ENCODE data around the gene ASCC1.
"Not testable (repeated sequence)": the region's sequence is repeated elsewhere in the genome, so short reads cannot be mapped to it uniquely, and the experiment has no call there.

Gene ASCC1

DNA sequence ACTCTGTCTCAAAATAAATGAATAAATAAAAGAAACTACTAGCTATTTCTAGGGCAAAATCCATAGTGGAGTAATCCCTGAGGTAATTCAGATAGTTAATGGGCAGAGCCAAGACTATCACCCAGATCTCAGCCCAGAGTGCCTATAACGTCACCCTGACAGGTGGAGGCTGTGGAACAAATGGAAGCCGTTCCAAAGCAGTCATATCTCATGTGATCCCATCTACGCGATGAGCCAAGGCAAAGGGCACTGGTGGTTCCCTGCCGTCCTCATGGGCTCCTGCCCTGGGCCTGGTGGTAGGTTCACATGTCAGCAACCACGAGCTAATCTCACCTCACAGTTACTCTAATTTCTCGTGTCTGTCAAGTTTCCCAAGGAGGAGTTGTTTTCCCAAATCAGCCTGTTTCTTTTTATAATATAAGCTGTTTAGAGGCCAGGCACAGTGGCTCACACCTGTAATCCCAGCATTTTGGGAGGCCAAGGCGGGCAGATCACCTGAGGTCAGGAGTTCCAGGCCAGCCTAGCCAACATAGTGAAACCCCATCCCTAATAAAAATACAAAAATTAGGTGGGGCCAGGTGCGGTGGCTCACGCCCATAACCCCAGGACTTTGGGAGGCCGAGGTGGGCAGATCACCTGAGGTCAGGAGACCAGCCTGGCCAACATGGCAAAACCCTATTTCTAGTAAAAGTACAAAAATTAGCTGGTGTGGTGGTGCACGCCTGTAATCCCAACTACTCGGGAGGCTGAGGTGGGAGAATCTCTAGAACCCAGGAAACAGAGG is 22.5 kb upstream of the ASCC1 start:
- DNase-seq (ENCODE audit: insufficient read length, low spot score) (no peak), FAIRE-seq (no peak)
- TF ChIP-seq PAX5 (IDR thresholded peaks at IDR 0.05; ENCODE audit: insufficient read depth, low read length, severe bottlenecking), result no peak
- TF ChIP-seq TAF1 (IDR thresholded peaks at IDR 0.05; ENCODE audit: low read depth, low read length), result no peak
- TF ChIP-seq POLR2A (IDR thresholded peaks at IDR 0.05; ENCODE audit: low read depth, low read length), result no peak
- no peak for TF ChIP-seq POLR2AphosphoS5 (IDR thresholded peaks at IDR 0.05; ENCODE audit: low read depth, low read length)
- no peak for TF ChIP-seq SPI1 (IDR thresholded peaks at IDR 0.05; ENCODE audit: low read depth, low read length)
- no peak for TF ChIP-seq POU2F2 (IDR thresholded peaks at IDR 0.05; ENCODE audit: low read depth, low read length)

DNA sequence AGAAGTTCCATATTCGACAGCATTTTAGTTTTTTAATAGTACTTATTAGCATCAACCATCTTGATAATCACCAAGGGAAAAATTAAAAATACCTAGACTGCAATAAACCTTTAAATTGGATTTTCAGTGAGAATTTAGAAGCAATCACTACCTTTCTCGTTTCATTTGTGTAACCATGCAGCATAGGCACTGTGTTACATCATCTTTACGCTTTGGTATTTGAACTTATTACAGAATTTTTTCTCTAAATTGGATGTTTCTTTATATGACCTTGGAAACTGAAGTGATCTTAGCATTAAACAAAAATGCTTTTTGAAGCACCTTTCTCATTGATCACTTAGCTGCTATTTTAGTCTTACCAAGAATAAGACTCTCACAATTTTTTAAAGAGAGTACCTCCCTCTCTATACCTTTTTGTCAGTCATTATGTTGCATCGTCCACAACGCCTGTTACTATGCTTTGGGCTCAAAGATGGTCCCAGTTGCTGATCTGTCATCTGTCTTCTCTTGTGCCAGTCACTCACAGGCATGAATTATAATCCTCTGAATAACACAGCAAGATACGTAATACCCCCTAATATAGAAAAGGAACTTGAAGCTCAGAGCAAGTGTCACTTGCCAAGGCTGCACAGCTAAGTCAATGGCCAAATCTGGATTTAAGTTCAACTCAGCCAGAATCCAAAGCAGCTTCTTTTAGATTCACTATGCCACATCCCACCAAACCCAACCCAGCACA is 19.6 kb upstream of the ASCC1 start:
- DNase-seq (ENCODE audit: insufficient read length, low spot score) (no peak), FAIRE-seq (no peak)
- TF ChIP-seq TAF1 (IDR thresholded peaks at IDR 0.05; ENCODE audit: low read depth, low read length) (no peak), POU2F2 (IDR thresholded peaks at IDR 0.05; ENCODE audit: low read depth, low read length) (no peak), PAX5 (IDR thresholded peaks at IDR 0.05; ENCODE audit: insufficient read depth, low read length, severe bottlenecking) (no peak), SPI1 (IDR thresholded peaks at IDR 0.05; ENCODE audit: low read depth, low read length) (no peak), POLR2AphosphoS5 (IDR thresholded peaks at IDR 0.05; ENCODE audit: low read depth, low read length) (no peak), POLR2A (IDR thresholded peaks at IDR 0.05; ENCODE audit: low read depth, low read length) (no peak)

DNA sequence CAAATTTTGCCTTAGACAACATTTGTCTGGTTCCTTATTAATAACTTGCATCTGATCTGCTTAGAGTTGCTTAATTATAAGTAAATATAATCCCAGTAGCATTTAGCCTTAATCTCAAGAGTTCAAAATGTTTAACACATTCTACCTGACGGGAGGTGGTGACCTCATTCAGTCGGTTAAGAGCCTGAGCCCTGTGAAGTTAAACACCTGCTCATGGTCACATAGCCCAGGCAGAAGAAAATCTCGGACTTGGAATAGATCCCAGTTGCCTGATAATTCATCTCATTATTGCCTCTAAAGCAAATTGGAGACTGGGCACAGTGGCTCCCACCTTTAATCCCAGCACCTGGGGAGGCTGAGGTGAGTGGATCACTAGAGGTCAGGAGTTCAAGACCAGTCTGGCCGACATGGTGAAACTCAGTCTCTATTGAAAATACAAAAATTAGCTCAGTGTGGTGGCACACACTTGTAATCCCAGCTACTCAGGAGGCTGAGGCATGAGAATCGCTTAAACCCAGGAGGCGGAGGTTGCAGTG is 18.6 kb upstream of the ASCC1 start:
- DNase-seq (ENCODE audit: insufficient read length, low spot score), result no peak
- no peak for FAIRE-seq
- no peak for TF ChIP-seq POU2F2 (IDR thresholded peaks at IDR 0.05; ENCODE audit: low read depth, low read length)
- TF ChIP-seq SPI1 (IDR thresholded peaks at IDR 0.05; ENCODE audit: low read depth, low read length), result no peak
- no peak for TF ChIP-seq POLR2AphosphoS5 (IDR thresholded peaks at IDR 0.05; ENCODE audit: low read depth, low read length)
- TF ChIP-seq PAX5 (IDR thresholded peaks at IDR 0.05; ENCODE audit: insufficient read depth, low read length, severe bottlenecking), result no peak
- TF ChIP-seq TAF1 (IDR thresholded peaks at IDR 0.05; ENCODE audit: low read depth, low read length), result no peak
- TF ChIP-seq POLR2A (IDR thresholded peaks at IDR 0.05; ENCODE audit: low read depth, low read length), result no peak

DNA sequence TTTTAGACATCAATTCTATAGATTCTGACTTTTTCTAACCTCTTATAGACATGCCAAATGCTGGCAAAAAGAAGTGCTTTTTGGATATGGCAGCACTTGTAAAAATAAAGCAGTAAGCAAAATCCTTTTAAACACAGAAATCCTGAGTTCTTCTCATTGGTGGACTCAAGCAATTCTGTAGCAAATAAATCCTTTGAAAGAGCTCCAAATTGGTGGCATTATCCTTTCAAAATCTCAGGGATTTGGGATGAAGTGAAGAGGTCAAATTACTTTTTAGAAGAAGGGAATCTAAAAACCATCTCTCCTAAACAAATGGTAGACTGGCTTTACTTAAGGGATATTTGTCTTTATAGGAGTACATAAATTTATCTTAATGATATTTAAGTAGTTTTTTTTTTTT is 17.5 kb upstream of the ASCC1 start:
- no peak for TF ChIP-seq POU2F2 (IDR thresholded peaks at IDR 0.05; ENCODE audit: low read depth, low read length)
- no peak for TF ChIP-seq SPI1 (IDR thresholded peaks at IDR 0.05; ENCODE audit: low read depth, low read length)
- TF ChIP-seq TAF1 (IDR thresholded peaks at IDR 0.05; ENCODE audit: low read depth, low read length), result no peak
- no peak for TF ChIP-seq POLR2A (IDR thresholded peaks at IDR 0.05; ENCODE audit: low read depth, low read length)
- no peak for TF ChIP-seq POLR2AphosphoS5 (IDR thresholded peaks at IDR 0.05; ENCODE audit: low read depth, low read length)
- TF ChIP-seq PAX5 (IDR thresholded peaks at IDR 0.05; ENCODE audit: insufficient read depth, low read length, severe bottlenecking), result no peak
- no peak for FAIRE-seq
- DNase-seq (ENCODE audit: insufficient read length, low spot score), result no peak

DNA sequence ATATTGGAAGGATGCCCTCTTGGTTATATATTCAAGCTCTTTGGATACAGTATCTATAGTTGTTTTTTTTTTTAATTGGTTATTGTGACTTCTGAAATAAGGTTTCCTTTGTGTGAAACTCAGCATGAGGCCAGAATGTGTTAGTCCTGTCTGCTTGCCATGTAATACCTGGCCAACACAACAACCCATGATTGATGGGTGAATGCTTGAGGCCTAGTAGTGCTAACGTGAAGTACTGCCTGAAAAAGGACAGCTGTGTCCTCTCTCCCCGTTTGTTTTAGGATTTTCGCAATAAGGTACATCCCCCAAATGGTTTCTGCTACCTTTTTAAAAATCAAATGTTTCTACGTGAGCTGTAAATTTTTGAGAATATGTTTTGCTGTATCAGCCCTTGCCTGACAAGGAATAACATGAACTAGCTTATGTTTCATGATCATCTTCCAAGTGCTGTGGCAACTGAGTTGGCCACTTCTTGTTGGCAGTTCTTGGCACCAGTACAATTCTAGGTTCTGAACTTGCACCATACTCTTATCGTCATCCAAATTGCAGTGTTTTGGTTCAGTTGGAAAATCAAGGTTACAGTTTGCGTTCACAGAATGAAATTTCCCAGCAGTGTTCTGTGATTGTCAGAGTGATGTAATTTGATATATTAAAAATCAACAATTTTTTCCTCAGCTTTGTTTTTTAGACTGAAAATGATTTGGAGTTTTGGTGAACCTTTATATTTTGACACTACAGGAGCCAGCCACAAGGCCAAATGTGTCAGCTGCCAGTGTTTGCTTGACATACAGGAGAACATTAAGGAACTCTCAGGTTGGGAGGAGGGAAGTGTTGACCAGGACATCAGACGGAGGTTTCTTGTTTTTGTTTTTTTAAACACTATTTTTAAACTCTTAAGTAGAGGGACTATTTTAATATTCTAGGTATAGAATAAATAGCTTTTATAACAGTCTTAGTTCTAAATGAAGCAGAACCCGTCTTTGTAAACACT is 13.5 kb upstream of the ASCC1 start:
- DNase-seq (ENCODE audit: insufficient read length, low spot score), result no peak
- TF ChIP-seq POLR2A (IDR thresholded peaks at IDR 0.05; ENCODE audit: low read depth, low read length), result no peak
- no peak for FAIRE-seq

DNA sequence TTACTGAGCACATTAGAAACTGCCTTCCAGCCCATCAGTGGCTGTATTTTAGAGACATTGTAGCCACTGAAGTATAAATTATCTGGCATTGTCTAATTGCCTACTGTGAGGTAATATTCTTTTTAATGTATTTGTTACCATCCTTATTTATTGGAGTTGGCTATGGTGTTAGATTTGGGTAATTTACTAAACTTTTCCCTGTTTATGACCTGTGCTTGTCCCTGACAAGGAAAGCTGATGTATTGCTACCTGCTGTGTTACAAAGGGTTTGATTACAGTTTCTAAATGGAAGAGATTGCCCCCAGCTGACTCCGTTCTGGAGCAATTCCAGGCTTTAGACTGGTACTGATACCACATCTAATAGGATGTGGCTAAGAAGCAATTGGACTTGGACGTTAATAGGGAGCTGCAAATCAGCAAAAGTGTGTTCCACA is 12.3 kb upstream of the ASCC1 start:
- DNase-seq (ENCODE audit: insufficient read length, low spot score) (no peak), FAIRE-seq (no peak)
- TF ChIP-seq PAX5 (IDR thresholded peaks at IDR 0.05; ENCODE audit: insufficient read depth, low read length, severe bottlenecking), result no peak
- TF ChIP-seq TAF1 (IDR thresholded peaks at IDR 0.05; ENCODE audit: low read depth, low read length), result no peak
- TF ChIP-seq POLR2AphosphoS5 (IDR thresholded peaks at IDR 0.05; ENCODE audit: low read depth, low read length), result no peak
- TF ChIP-seq POU2F2 (IDR thresholded peaks at IDR 0.05; ENCODE audit: low read depth, low read length), result no peak
- TF ChIP-seq SPI1 (IDR thresholded peaks at IDR 0.05; ENCODE audit: low read depth, low read length), result no peak
- TF ChIP-seq POLR2A (IDR thresholded peaks at IDR 0.05; ENCODE audit: low read depth, low read length), result no peak

DNA sequence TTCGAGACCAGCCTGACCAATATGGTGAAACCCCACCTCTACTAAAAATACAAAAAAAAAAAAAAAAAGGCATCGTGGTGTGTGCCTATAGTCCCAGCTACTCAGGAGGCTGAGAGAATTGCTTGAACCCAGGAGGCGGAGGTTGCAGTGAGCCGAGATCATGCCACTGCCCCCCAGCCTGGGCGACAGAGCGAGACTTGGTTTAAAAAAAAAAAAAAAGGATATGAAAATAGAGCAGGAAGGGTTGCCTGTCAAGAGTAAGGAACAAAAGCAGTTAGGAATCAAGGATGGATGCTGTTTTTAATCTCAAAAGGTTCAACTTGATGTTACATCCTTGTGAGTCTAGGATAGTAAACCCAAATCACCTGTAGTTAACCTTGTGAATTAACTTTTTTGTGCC is 11.8 kb upstream of the ASCC1 start:
- no peak for DNase-seq (ENCODE audit: insufficient read length, low spot score)
- TF ChIP-seq POLR2A (IDR thresholded peaks at IDR 0.05; ENCODE audit: low read depth, low read length), result no peak
- no peak for TF ChIP-seq POLR2AphosphoS5 (IDR thresholded peaks at IDR 0.05; ENCODE audit: low read depth, low read length)
- TF ChIP-seq PAX5 (IDR thresholded peaks at IDR 0.05; ENCODE audit: insufficient read depth, low read length, severe bottlenecking), result no peak
- TF ChIP-seq SPI1 (IDR thresholded peaks at IDR 0.05; ENCODE audit: low read depth, low read length), result no peak
- no peak for TF ChIP-seq POU2F2 (IDR thresholded peaks at IDR 0.05; ENCODE audit: low read depth, low read length)
- TF ChIP-seq TAF1 (IDR thresholded peaks at IDR 0.05; ENCODE audit: low read depth, low read length), result no peak
- no peak for FAIRE-seq

DNA sequence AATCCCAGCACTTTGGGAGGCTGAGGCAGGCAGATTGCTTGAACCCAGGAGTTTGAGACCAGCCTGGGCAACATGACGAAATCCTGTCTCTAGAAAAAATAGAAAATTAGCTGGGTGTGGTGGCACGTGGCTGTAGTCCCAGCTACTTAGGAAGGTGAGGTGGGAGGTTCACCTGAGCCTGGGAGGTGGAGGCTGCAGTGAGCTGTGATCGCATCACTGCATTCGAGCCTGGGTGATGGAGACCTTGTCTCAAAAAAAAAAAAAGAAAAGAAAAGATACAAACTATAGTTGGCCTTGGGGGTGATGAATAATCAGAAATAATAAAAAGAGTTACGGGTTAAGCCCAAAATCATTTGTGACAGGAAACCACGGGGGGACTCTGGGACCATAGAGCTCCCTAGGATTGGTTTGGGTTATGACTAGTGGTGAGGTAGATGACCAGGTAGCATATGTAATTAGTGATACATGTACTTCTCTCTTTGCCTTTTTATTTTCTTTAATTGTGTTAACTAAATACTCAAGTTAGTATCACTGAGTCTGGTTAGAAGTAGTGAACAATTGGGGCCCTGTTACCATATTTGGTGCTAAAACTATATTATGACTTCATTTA is 10.4 kb upstream of the ASCC1 start:
- TF ChIP-seq POLR2A (IDR thresholded peaks at IDR 0.05; ENCODE audit: low read depth, low read length), result no peak
- TF ChIP-seq PAX5 (IDR thresholded peaks at IDR 0.05; ENCODE audit: insufficient read depth, low read length, severe bottlenecking), result no peak
- TF ChIP-seq POU2F2 (IDR thresholded peaks at IDR 0.05; ENCODE audit: low read depth, low read length), result no peak
- TF ChIP-seq POLR2AphosphoS5 (IDR thresholded peaks at IDR 0.05; ENCODE audit: low read depth, low read length), result no peak
- TF ChIP-seq TAF1 (IDR thresholded peaks at IDR 0.05; ENCODE audit: low read depth, low read length), result no peak
- TF ChIP-seq SPI1 (IDR thresholded peaks at IDR 0.05; ENCODE audit: low read depth, low read length), result no peak
- DNase-seq (ENCODE audit: insufficient read length, low spot score) (no peak), FAIRE-seq (no peak)

DNA sequence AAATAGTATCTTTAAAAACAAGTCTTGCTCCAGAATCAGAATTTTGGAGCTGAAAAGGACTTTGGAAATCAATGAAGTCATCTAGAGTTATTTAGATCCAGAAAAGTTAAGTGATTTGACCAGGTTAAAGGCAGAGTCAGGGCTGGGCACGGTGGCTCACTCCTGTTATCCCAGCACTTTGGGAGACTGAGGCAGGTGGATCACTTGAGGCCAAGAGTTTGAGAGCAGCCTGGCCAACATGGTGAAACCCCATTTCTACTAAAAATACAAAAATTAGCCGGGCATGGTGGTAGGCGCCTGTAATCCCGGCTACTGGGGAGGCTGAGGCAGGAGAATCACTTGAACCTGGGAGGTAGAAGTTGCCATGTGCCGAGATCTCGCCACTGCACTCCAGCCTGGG is 8.1 kb upstream of the ASCC1 start:
- DNase-seq (ENCODE audit: insufficient read length, low spot score); FAIRE-seq: not testable (repeated sequence)

Data from GM12891 (cell line).